DOHH2 (cell line): ENCODE measurements around the gene MLLT3.

Source experiments
- H3F3A ChIP-seq: fragments of 200-600 bp; sonication (generic), shearing (Covaris generic); 2 replicates; pipeline ENCODE4 v1.6.0; 2016; ENCODE audit warnings: antibody characterized with exemption, mild to moderate bottlenecking; ENCODE audit not compliant: control insufficient read depth, insufficient read depth
- H3K27ac ChIP-seq: fragments of 200-600 bp; sonication (generic); 2 replicates; pipeline ENCODE4 v1.5.1; 2014; ENCODE audit warnings: low read depth, mild to moderate bottlenecking, low read length, moderate library complexity
- H3K27me3 ChIP-seq: fragments of 200-600 bp; sonication (generic); 2 replicates; pipeline ENCODE4 v1.6.1; 2014; ENCODE audit warnings: mild to moderate bottlenecking, low read length, mixed read lengths; ENCODE audit not compliant: control insufficient read depth
- H3K36me3 ChIP-seq: fragments of 200-600 bp; sonication (generic); 2 replicates; pipeline ENCODE4 v1.6.1; 2014; ENCODE audit warnings: mild to moderate bottlenecking, low read length, moderate library complexity, mixed read lengths; ENCODE audit not compliant: control insufficient read depth
- H3K4me1 ChIP-seq: fragments of 200-600 bp; sonication (generic); 2 replicates; pipeline ENCODE4 v1.6.1; 2014; ENCODE audit warnings: mild to moderate bottlenecking, low read length, mixed read lengths; ENCODE audit not compliant: control insufficient read depth
- H3K4me2 ChIP-seq: fragments of 200-600 bp; sonication (generic); 2 replicates; pipeline ENCODE4 v1.6.0; 2014; ENCODE audit warnings: mild to moderate bottlenecking, low read length, moderate library complexity
- H3K4me3 ChIP-seq: fragments of 200-600 bp; sonication (generic); 2 replicates; pipeline ENCODE4 v1.5.1; 2014; ENCODE audit warnings: mild to moderate bottlenecking, low read length, mixed read lengths
- H3K79me2 ChIP-seq: fragments of 200-600 bp; sonication (generic); 2 replicates; pipeline ENCODE4 v1.6.1; 2014; ENCODE audit warnings: mild to moderate bottlenecking, low read length, mixed read lengths; ENCODE audit not compliant: control insufficient read depth
- H3K9me2 ChIP-seq: fragments of 200-600 bp; sonication (generic); replicated peaks from 2 replicates; pipeline ENCODE4 v1.6.1; 2014; ENCODE audit warnings: mild to moderate bottlenecking, low read length, mixed read lengths; ENCODE audit not compliant: control insufficient read depth
- H3K9me3 ChIP-seq: fragments of 200-600 bp; sonication (generic); 2 replicates; pipeline ENCODE4 v1.6.1; 2014; ENCODE audit warnings: antibody characterized with exemption, low read length, mixed read lengths; ENCODE audit not compliant: control insufficient read depth, insufficient read depth
- H4K20me1 ChIP-seq: fragments of 200-600 bp; sonication (generic); 2 replicates; pipeline ENCODE4 v1.6.0; 2014; ENCODE audit warnings: low read depth, mild to moderate bottlenecking, antibody characterized with exemption, low read length, moderate library complexity; ENCODE audit not compliant: control insufficient read depth, insufficient read depth
- EZH2phosphoT487 ChIP-seq: fragments of 200-600 bp; sonication (generic); IDR thresholded peaks from 2 replicates; pipeline ENCODE4 v1.6.1; 2017; ENCODE audit warnings: borderline replicate concordance, mild to moderate bottlenecking, antibody characterized with exemption, low read length, moderate library complexity, mixed read lengths
- TF ChIP-seq, protein P1 (sequence below): fragments of 200-600 bp; sonication (generic); IDR thresholded peaks from one replicate; pipeline ENCODE4 v1.5.1; 2014; ENCODE audit warnings: antibody characterized with exemption, mild to moderate bottlenecking, low read depth, low read length; ENCODE audit not compliant: poor library complexity, severe bottlenecking

The MLLT3 gene

DNA sequence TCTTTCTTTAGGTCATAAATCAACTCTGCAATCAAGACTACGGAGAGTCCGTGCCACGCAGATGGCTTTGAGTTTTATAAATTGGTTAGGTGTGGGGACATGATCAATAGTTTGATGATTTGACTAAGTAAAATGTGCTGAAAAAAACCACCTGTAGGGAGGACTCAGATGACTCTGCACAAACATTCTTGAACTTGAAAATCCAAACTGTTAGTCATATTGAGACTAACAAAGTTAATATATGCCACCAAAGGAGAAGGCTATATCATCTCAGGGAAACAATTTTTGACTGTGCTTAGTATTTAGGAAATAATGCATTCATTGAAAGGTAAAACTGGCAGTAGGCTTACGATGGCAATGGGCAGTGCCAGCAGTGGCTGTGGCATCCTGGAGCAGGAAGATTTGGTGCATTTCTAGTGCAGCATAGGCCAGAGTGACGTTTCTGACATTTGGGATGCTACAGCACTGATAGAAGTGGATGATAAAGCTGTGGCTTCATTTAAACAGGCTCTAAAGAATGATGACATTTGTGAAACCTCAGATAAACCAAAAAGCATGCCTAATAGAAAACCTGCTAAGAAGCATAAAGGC is 291.1 kb downstream of the MLLT3 start:
- Histone ChIP-seq H3K9me3 (no peaks in the 10 kb centered on the region), H3F3A (no peaks in the 10 kb centered on the region), H3K27me3 (0 out of 2 replicates have a peak, but pooled peaks cover 3% of the 10 kb centered on the region), H3K9me2 (no peaks in the 10 kb centered on the region), H4K20me1 (no peaks in the 10 kb centered on the region), H3K4me1 (no peaks in the 10 kb centered on the region), H3K36me3 (no peaks in the 10 kb centered on the region), H3K79me2 (no peaks in the 10 kb centered on the region), H3K4me3 (no peak overlapping the region), H3K4me2 (no peak overlapping the region), H3K27ac (no peak overlapping the region)
- TF ChIP-seq, protein P1, sequence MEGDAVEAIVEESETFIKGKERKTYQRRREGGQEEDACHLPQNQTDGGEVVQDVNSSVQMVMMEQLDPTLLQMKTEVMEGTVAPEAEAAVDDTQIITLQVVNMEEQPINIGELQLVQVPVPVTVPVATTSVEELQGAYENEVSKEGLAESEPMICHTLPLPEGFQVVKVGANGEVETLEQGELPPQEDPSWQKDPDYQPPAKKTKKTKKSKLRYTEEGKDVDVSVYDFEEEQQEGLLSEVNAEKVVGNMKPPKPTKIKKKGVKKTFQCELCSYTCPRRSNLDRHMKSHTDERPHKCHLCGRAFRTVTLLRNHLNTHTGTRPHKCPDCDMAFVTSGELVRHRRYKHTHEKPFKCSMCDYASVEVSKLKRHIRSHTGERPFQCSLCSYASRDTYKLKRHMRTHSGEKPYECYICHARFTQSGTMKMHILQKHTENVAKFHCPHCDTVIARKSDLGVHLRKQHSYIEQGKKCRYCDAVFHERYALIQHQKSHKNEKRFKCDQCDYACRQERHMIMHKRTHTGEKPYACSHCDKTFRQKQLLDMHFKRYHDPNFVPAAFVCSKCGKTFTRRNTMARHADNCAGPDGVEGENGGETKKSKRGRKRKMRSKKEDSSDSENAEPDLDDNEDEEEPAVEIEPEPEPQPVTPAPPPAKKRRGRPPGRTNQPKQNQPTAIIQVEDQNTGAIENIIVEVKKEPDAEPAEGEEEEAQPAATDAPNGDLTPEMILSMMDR: no peak
- no peak for TF ChIP-seq EZH2phosphoT487

DNA sequence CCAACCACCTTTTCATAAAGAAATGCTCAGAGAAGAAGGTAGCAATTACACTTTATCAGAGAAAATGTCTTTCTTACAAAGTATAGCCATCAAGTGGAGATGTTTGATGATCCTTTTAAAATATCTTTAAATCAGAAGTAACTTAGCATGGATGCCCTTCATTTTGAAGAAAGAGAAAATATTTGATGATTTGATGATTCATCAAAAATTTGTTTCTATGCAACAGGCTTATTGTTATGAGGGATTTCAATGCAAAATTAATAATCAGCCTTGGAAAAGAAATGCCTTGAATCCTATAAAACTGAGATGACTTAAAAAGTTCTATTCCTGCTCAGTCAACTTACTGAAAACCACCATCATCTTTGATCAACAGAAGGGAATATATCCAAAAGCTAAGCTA is 291.6 kb downstream of the MLLT3 start:
- Histone ChIP-seq H3K27me3 (0 out of 2 replicates have a peak, but pooled peaks cover 6% of the 10 kb centered on the region), H3K79me2 (no peaks in the 10 kb centered on the region), H3K4me2 (no peak overlapping the region), H3K27ac (no peak overlapping the region), H4K20me1 (no peaks in the 10 kb centered on the region), H3K4me3 (no peak overlapping the region), H3F3A (no peaks in the 10 kb centered on the region), H3K9me2 (no peaks in the 10 kb centered on the region), H3K9me3 (no peaks in the 10 kb centered on the region), H3K36me3 (no peaks in the 10 kb centered on the region), H3K4me1 (no peaks in the 10 kb centered on the region)
- TF ChIP-seq EZH2phosphoT487: no peak
- TF ChIP-seq, protein P1: no peak

DNA sequence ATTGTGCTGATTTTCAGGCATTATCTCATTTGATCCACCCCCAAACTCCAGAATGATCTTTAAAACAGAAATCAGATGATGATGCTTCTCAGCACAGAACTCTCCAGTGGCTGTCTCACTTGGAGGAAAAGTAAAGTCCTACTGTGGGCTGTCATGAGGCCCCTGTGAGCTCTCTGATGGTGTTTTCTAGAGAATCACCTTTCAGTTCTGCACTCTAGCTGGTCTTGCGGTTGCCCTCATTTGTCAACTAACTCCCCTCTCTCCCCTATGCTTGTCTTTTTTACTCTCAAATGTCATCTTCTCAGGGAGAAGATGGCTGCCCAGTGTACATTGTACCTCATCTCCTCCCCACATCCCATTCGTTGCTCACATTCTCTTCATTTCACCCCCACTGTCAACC is 295.8 kb downstream of the MLLT3 start:
- H3K27ac ChIP-seq: no peak overlapping the region
- H3K4me1 ChIP-seq: no peaks in the 10 kb centered on the region
- no peak overlapping the region for H3K4me3 ChIP-seq
- TF ChIP-seq EZH2phosphoT487: no peak
- TF ChIP-seq, protein P1: no peak
- no peaks in the 10 kb centered on the region for H4K20me1 ChIP-seq
- H3K36me3 ChIP-seq: no peaks in the 10 kb centered on the region
- H3K9me2 ChIP-seq: no peaks in the 10 kb centered on the region
- no peaks in the 10 kb centered on the region for H3K9me3 ChIP-seq
- no peaks in the 10 kb centered on the region for H3K79me2 ChIP-seq
- H3K4me2 ChIP-seq: no peak overlapping the region
- no peaks in the 10 kb centered on the region for H3F3A ChIP-seq
- H3K27me3 ChIP-seq: 0 out of 2 replicates have a peak, but pooled peaks cover 6% of the 10 kb centered on the region
